HepG2 (cell line): ENCODE measurements around the gene GUK1. TPM values are rescaled to one million over a fixed set of nuclear protein-coding genes. Genes with fewer than 3 reads are reported as not detected.

Source experiments
- CSRNP1 ChIP-seq: sonication (generic); formaldehyde crosslinking; IDR thresholded peaks from 2 replicates; pipeline ENCODE4 v1.8.1; 2023; ENCODE audit warnings: mild to moderate bottlenecking, missing genetic modification reagents
- EED ChIP-seq: sonication (generic); formaldehyde crosslinking; IDR thresholded peaks from 2 replicates; pipeline ENCODE4 v1.5.0; 2020; ENCODE audit warnings: mild to moderate bottlenecking, missing genetic modification reagents
- HMG20A ChIP-seq: IDR thresholded peaks from 2 replicates; pipeline ENCODE4 v1.6.1; 2016; ENCODE audit warnings: borderline replicate concordance
- MAZ ChIP-seq, 2 experiments: sonication (generic) in 1 of 2; formaldehyde crosslinking in 1 of 2; IDR thresholded peaks; 2 replicates each; pipeline versions ENCODE4 v1.5.0 to v1.6.1; 2012 to 2020; ENCODE audit warnings: low read depth in 2 of 2, mild to moderate bottlenecking in 2 of 2, borderline replicate concordance in 1 of 2, improper control_type of control experiment in 1 of 2, low read length in 1 of 2, missing genetic modification reagents in 1 of 2, moderate library complexity in 1 of 2
- MYNN ChIP-seq: sonication (generic); formaldehyde crosslinking; IDR thresholded peaks from 2 replicates; pipeline ENCODE4 v1.4.0; 2020; ENCODE audit warnings: mild to moderate bottlenecking, low read depth, missing genetic modification reagents
- NFYB ChIP-seq: sonication (generic); formaldehyde crosslinking; IDR thresholded peaks from 2 replicates; pipeline ENCODE4 v1.4.0; 2020; ENCODE audit warnings: missing genetic modification reagents
- SNRNP70 ChIP-seq: fragments of 200-400 bp; formaldehyde crosslinking; IDR thresholded peaks from 2 replicates; pipeline ENCODE4 v1.6.1; 2017; ENCODE audit warnings: mild to moderate bottlenecking, low read depth, low read length, moderate library complexity
- ZNF17 ChIP-seq: sonication (generic); formaldehyde crosslinking; IDR thresholded peaks from 2 replicates; pipeline ENCODE4 v1.5.0; 2020; ENCODE audit warnings: mild to moderate bottlenecking, missing genetic modification reagents
- ZNF337 ChIP-seq: sonication (generic); formaldehyde crosslinking; IDR thresholded peaks from 2 replicates; pipeline ENCODE4 v1.5.1; 2020; ENCODE audit warnings: missing genetic modification reagents, low read depth, mild to moderate bottlenecking, borderline replicate concordance
- ZNF670 ChIP-seq: sonication (generic); formaldehyde crosslinking; IDR thresholded peaks from 2 replicates; pipeline ENCODE4 v1.8.0; 2022; ENCODE audit warnings: mild to moderate bottlenecking, missing genetic modification reagents, borderline replicate concordance
- ZNF7 ChIP-seq: IDR thresholded peaks from 2 replicates; pipeline ENCODE4 v1.6.1; 2016; ENCODE audit warnings: missing biosample characterization, missing genetic modification reagents
- ZSCAN30 ChIP-seq: sonication (generic); formaldehyde crosslinking; IDR thresholded peaks from 2 replicates; pipeline ENCODE4 v1.5.0; 2020; ENCODE audit warnings: mild to moderate bottlenecking, missing genetic modification reagents
- polyA plus RNA-seq, 8 experiments: library from polyadenylated mRNA; depleted of rRNA in 3 of 8; stranded (reverse) in 7 of 8; unstranded in 1 of 8; fragments of >200 nt; fragmentation: Illumina TruSeq in 4 of 8; extraction: Trizol in 4 of 8; gene quantifications; 2 replicates each; pipeline versions ENCODE4 v1.2.1 to v1.2.3, GENCODE V29; 2011 to 2016; ENCODE audit warnings: low read depth in 4 of 8, missing spikeins in 1 of 8, mixed read lengths in 1 of 8; ENCODE audit not compliant: insufficient read depth in 1 of 8
- total RNA-seq, 5 experiments: library from RNA; depleted of rRNA; stranded (reverse); fragments of >200 nt; fragmentation: Illumina TruSeq; extraction: Trizol; gene quantifications; 2 replicates each; pipeline ENCODE4 v1.2.3, GENCODE V29; 2016; ENCODE audit warnings: low read depth in 1 of 5
- TF ChIP-seq, protein P1 (sequence below): sonication (generic); formaldehyde crosslinking; IDR thresholded peaks from 2 replicates; pipeline ENCODE4 v1.8.1; 2023; ENCODE audit warnings: mild to moderate bottlenecking, inconsistent platforms, moderate library complexity, missing genetic modification reagents, borderline replicate concordance
- TF ChIP-seq, protein P2 (sequence below): sonication (generic); formaldehyde crosslinking; IDR thresholded peaks from 2 replicates; pipeline ENCODE4 v1.5.0; 2020; ENCODE audit warnings: mild to moderate bottlenecking, missing genetic modification reagents, moderate library complexity
- TF ChIP-seq, protein P3 (sequence below), 2 experiments: sonication (generic) in 1 of 2; formaldehyde crosslinking in 1 of 2; IDR thresholded peaks; 2 replicates each; pipeline versions ENCODE4 v1.5.1 to v1.6.1; 2011 to 2020; ENCODE audit warnings: borderline replicate concordance in 1 of 2, low read depth in 1 of 2, low read length in 1 of 2, mild to moderate bottlenecking in 1 of 2, missing genetic modification reagents in 1 of 2, moderate library complexity in 1 of 2
- TF ChIP-seq, protein P4 (sequence below): sonication (generic); formaldehyde crosslinking; IDR thresholded peaks from 2 replicates; pipeline ENCODE4 v1.4.0; 2020; ENCODE audit warnings: missing genetic modification reagents, borderline replicate concordance

Gene GUK1
- total and polyA plus RNA-seq, 2 of the 13 experiments (the other 11 are each of a cell fraction or from before 2014, with no cell fraction given) = 116 to 154 TPM

DNA sequence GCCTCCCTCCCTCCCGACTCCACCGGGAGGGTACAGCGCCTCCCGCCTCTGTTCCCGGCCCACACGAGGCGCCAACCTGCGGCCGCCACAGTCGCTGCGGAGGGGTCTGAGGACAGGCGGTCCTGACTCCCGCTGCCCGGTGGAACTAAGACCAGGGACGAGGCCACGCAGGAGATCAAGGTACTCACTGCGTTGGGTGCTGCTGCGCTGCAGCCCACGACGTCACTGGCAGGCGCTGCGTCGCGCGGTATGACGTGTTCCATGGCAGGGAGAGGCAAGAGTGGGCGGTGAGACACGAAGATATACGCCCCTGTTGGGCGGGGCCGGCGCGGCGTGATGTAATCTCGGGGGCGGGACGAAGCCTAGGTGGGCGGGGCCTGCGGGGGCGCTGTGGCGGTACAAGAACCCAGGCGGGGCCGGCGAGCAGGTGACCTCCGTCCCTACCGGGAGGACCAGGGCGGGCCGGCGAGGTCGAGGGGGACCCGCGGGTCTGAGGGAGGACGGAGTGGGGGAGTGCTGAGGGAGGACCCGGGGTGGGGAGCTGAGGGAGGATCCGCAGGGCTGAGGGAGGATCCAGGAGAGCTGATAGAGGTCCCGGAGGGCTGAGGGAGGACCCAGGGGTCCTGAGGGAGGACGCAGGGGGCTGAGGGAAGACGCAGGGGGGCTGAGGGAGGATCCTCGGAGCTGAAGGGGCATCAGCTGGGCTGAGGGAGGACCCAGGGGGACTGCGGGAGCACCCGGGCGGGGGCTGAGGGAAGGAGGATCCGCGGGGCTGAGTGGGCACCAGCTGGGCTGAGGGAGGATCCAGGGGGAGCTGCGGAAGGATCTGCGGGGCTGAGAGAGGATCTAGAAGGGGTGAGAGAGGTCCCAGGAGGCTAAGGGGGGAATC, 30.8 kb upstream of the GUK1 start, which contains the start of gene MRPL55 (continued):
- TF ChIP-seq CSRNP1 (peak; percentile 73), ZSCAN30 (0 out of 2 replicates have a peak, but pooled peaks have one; percentile 19), ZNF7 (CRISPR knock-in tag) (no peak; the same call in 1 of the 2 replicates), HMG20A (no peak), ZNF670 (CRISPR knock-in tag) (peak; percentile 97), ZNF337 (0 out of 2 replicates have a peak, but pooled peaks have one; percentile 29), SNRNP70 (no peak), MAZ (IDR thresholded peaks at IDR 0.05; ENCODE audit: borderline replicate concordance, low read depth, low read length) (peak; percentile 82), MAZ (CRISPR knock-in tag; IDR thresholded peaks at IDR 0.05; ENCODE audit: low read depth) (peak; percentile 94), ZNF17 (CRISPR knock-in tag) (no peak), EED (CRISPR knock-in tag) (peak; percentile 89; the same call in 1 of the 2 replicates), MYNN (CRISPR knock-in tag) (no peak), NFYB (CRISPR knock-in tag) (peak; percentile 60)
- TF ChIP-seq, protein P1, sequence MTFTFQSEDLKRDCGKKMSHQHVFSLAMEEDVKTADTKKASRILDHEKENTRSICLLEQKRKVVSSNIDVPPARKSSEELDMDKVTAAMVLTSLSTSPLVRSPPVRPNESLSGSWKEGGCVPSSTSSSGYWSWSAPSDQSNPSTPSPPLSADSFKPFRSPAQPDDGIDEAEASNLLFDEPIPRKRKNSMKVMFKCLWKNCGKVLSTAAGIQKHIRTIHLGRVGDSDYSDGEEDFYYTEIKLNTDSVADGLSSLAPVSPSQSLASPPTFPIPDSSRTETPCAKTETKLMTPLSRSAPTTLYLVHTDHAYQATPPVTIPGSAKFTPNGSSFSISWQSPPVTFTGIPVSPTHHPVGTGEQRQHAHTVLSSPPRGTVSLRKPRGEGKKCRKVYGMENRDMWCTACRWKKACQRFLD (CRISPR knock-in tag) = peak; percentile 67; the same call in 1 of the 2 replicates
- TF ChIP-seq, protein P2, sequence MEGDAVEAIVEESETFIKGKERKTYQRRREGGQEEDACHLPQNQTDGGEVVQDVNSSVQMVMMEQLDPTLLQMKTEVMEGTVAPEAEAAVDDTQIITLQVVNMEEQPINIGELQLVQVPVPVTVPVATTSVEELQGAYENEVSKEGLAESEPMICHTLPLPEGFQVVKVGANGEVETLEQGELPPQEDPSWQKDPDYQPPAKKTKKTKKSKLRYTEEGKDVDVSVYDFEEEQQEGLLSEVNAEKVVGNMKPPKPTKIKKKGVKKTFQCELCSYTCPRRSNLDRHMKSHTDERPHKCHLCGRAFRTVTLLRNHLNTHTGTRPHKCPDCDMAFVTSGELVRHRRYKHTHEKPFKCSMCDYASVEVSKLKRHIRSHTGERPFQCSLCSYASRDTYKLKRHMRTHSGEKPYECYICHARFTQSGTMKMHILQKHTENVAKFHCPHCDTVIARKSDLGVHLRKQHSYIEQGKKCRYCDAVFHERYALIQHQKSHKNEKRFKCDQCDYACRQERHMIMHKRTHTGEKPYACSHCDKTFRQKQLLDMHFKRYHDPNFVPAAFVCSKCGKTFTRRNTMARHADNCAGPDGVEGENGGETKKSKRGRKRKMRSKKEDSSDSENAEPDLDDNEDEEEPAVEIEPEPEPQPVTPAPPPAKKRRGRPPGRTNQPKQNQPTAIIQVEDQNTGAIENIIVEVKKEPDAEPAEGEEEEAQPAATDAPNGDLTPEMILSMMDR (CRISPR knock-in tag) = peak; percentile 57
- TF ChIP-seq, protein P3, sequence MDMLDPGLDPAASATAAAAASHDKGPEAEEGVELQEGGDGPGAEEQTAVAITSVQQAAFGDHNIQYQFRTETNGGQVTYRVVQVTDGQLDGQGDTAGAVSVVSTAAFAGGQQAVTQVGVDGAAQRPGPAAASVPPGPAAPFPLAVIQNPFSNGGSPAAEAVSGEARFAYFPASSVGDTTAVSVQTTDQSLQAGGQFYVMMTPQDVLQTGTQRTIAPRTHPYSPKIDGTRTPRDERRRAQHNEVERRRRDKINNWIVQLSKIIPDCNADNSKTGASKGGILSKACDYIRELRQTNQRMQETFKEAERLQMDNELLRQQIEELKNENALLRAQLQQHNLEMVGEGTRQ (IDR thresholded peaks at IDR 0.05; ENCODE audit: low read depth, low read length) = no peak
- TF ChIP-seq, protein P3 (CRISPR knock-in tag; IDR thresholded peaks at IDR 0.05; ENCODE audit: borderline replicate concordance) = no peak
- TF ChIP-seq, protein P4, sequence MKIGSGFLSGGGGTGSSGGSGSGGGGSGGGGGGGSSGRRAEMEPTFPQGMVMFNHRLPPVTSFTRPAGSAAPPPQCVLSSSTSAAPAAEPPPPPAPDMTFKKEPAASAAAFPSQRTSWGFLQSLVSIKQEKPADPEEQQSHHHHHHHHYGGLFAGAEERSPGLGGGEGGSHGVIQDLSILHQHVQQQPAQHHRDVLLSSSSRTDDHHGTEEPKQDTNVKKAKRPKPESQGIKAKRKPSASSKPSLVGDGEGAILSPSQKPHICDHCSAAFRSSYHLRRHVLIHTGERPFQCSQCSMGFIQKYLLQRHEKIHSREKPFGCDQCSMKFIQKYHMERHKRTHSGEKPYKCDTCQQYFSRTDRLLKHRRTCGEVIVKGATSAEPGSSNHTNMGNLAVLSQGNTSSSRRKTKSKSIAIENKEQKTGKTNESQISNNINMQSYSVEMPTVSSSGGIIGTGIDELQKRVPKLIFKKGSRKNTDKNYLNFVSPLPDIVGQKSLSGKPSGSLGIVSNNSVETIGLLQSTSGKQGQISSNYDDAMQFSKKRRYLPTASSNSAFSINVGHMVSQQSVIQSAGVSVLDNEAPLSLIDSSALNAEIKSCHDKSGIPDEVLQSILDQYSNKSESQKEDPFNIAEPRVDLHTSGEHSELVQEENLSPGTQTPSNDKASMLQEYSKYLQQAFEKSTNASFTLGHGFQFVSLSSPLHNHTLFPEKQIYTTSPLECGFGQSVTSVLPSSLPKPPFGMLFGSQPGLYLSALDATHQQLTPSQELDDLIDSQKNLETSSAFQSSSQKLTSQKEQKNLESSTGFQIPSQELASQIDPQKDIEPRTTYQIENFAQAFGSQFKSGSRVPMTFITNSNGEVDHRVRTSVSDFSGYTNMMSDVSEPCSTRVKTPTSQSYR (CRISPR knock-in tag) = peak; percentile 55; the same call in 1 of the 2 replicates
